Stimulated activated CD8-positive, alpha-beta memory T cell treated with anti-CD3 and anti-CD28 coated beads, Interleukin-12 subunit alpha, Interleukin-12 subunit beta, amount 100 ng/mL, for 24 hours (primary cell): Measurements from ENCODE around the gene CFLAR.
"Not testable (repeated sequence)": the region's sequence is repeated elsewhere in the genome, so short reads cannot be mapped to it uniquely, and the experiment has no call there.

Experiments
- DNase-seq: peaks from one replicate; pipeline ENCODE4 v3.0.0-alpha.2; 2020; ENCODE audit errors: extremely low read depth

The CFLAR gene

GRCh38 chr2:201149064-201149820 lies 33.3 kb downstream of the CFLAR start:
- DNase-seq = no peak

GRCh38 chr2:201149821-201150165 lies 33.8 kb downstream of the CFLAR start:
- not testable (repeated sequence) for DNase-seq

GRCh38 chr2:201150454-201151020 lies 34.6 kb downstream of the CFLAR start:
- DNase-seq = no peak

DNA sequence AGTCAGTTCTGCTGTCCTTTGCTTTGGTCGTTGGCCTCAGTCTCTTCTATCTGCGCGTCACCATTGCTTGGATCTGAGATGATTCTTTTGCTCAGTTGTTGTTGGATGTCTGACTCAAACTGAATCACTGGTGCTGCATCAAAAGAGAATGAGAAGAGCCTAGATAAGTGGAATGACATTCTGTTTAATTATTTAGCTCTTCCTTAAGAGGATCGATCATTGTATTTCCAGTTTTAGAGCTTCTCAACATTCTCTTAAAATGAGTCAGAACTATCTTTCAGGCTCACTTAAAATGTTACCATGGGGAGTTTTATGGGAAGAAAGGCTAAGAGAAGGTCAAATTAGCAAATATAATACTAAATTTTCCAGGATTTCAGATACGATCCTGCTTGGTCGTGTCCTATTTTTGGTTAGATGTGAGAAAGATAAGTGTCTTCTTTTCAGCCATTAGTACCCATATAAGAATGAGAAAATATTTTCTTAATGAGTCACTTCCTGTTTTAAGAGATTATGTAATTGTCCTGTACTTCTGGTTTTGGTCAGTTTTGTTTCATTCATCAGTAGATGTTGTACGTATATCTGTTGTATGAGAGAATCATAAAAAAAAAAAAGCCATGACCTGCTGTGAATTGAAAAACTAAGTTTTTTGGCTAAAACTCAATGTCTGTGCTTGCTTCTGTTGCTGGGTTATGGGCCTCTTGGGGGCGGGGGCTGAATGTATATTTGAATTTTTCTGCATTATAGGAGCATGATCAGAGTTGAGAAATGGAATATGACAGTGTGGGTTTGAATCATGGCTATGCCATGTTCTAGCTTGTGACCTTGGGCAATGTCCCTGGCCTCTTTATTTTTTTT lies 35.4 kb downstream of the CFLAR start:
- no peak for DNase-seq

DNA sequence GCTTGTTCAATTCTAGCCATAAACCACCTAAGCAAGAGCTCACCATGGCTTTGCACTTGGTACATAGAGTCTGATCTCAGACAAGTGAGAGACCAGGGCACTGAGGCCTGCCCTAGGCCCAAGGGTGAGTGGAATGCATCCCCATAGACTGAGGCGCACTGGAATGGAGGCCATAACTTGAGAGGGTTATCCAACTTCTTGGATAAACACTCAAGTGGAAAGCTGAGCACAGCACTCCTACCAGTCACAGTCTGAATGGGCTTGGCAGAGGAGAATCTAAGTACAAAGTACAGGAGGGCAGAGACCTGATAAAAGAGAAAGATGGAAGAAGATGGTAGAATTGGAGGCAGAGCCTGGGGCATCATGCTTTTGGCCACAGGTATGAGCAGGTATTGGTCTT lies 36.6 kb downstream of the CFLAR start:
- no peak for DNase-seq

GRCh38 chr2:201152999-201153815 lies 37.2 kb downstream of the CFLAR start:
- no peak for DNase-seq

DNA sequence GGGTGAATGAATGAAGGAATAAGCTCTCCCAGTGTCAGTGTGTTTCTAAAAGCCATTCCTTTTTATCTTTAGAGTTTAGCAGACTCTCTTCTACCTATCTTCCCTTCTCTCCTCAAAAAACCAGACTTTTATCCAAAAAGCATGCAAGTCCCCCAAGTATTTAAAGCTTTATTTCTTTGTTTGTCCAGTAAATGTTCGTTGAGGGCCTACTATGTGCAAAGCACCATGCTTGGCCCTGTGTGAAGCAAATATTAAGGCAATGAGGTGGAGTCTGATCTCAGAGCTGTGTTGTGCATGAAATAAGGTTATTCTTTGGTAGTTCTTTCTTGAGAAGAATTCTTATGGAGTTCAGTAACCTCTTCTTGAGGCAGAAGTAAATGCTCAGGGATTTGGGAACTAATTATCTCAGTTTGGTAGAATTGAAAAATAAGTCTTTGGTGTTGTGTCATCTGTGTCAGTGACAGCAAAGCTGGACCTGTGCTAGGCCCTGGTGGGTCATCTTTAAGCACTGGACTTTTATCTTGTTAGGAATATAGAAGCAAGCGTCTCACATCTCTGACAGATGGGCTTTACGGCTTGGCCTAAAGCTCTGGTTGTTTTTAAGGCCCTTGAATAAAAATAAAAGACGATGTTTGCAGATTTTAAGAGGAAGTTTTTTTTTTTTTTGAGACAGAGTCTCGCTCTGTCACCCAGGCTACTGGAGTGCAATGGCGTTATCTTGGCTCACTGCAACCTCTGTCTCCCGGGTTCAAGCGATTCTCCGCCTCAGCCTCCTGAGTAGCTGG lies 38.8 kb downstream of the CFLAR start:
- DNase-seq = no peak

- DNase-seq = no peak
Measured at GRCh38 chr2:201156036-201156435, 40.1 kb downstream of the CFLAR start.

DNA sequence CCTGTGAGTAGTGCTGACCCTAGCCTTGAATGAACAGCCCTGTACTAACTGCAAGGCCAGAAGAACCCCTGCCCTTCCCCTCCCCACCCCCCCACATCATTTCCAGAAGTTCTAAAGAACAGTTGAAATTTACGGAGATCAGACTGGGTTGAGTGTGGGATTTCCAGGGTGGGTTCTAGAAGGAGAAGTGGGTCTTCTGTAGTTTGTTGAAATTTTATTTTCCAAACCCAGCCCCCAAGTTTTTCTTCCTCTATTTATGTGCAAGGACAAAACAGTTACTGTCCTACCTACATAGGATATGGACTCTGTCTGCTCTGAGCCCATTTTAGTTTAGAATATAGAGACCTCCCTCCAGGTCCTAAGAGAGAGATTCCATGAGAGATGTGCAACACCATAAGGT lies 40.7 kb downstream of the CFLAR start:
- DNase-seq = no peak

- no peak for DNase-seq
Measured at GRCh38 chr2:201157694-201158093, 41.7 kb downstream of the CFLAR start.

- DNase-seq = no peak
Measured at GRCh38 chr2:201158111-201158929, 42.4 kb downstream of the CFLAR start.

DNA sequence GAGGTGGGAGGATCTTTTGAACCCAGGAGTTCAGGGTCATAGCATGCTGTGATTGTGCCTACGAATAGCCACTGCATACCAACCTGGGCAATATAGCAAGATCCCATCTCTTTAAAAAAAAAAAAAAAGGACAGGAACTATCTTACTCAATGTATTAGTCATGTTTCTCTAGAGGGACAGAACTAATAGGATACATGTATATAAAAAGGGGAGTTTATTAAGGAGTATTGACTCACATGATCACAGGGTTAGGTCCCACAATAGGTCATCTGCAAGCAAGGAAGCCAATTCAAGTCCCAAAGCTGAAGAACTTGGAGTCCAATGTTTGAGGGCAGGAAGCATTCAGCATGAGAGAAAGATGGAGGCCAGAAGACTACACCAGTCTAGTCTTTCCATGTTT lies 48.2 kb downstream of the CFLAR start:
- no peak for DNase-seq

DNA sequence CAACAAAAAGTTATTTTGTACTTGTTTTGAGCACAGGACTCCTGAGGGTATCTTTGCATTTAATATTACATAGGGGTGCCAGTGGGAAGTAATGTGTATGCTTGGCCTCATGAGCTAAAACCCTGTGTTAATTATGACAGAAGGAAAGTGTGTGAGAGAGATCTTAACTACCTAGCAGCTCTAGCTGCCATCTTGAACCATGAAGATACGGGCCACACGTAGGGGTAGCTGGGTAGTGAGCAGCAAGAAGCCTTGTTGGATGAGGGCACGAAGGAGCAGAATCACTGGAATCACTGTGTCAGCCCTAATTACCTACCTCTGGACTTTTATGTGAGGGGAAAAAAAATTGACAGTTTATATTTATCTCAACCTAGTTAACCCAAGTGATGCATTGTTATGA lies 51.6 kb downstream of the CFLAR start:
- no peak for DNase-seq

GRCh38 chr2:201168496-201168895 lies 52.5 kb downstream of the CFLAR start:
- not testable (repeated sequence) for DNase-seq

DNA sequence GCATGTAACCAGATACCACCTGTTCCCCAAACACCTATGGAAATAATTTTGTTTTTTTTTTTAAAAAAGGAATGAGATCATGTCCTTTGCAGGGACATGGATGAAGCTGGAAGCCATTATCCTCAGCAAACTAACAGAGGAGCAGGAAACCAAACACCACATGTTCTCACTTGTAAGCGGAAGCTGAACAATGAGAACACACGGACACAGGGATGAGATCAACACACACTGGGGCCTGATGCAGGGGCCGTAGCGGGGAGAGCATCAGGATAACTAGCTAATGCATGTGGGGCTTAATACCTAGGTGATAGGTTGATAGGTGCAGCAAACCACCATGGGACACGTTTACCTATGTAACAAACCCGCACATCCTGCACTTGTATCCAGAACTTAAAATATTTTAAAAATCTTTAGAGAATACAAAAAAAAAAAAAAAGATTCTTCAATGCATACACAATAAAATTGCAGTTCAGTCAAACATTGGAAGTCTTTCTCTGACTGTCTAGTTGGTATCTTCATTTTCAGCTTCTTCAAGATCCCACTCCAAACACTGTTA lies 55.4 kb downstream of the CFLAR start:
- no peak for DNase-seq

DNA sequence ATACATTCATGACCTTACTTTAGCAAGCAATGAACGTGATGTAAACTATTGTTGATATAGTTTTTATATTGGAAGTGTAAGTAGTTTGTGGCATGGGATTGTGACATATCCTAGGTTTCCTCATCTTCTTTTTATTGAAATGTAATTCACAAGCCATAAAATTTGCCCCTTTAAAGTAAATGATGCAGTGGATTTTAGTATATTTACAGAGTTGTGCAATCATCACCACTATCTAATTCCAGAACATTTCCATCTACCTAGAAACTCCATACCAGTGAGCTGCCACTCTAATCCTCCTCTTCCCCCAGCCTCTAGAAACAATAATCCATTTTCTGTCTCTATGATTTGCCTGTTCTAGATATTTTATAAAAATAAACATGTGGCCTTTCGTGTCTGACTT lies 56.3 kb downstream of the CFLAR start:
- no peak for DNase-seq

DNA sequence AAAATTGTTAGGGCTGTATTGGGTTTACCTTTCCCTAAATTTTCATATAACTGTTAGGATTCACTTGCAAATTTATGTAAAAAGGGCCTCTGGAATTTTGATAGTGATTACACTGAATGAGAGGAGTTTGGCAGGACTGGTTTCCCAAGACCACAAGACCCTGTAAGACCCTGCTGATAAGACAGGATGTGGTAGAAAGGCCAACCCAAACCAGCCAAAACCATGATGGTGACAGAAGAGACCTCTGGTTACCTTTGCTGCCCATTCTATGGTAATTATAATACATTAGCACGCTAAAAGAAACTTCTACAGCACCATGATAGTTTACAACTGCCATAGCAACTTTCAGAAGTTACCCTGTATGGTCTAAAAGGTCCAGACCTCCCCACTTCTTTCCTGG lies 58.7 kb downstream of the CFLAR start:
- DNase-seq = no peak

GRCh38 chr2:201176081-201176481 lies 60.1 kb downstream of the CFLAR start:
- DNase-seq = no peak

DNA sequence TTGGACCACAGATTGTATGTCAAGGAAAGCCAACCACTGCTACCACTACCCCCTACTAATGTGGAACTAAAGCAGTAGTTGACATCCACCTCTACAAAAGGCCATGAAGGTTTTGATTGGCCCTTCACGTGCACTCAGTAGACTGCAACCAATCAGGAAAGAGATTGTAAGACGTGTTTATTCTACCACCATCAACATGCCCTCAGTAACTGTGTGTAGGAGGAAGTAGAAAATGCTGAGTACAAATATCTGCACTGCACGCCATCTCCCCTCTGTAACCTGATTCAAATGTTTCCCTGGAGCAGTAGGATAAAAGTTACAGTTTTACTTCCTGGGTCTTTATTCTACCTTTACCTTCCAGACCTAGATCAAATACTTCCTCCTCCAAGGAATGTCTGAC lies 64.0 kb downstream of the CFLAR start:
- DNase-seq = no peak
